RWPE2 (cell line): Measurements from ENCODE around the gene FGF18.

ENCODE experiments used
- ATAC-seq: fragments of 200-7000 bp; cut with Tn5 transposase; 3 replicates; pipeline ENCODE4 v1.9.1; 2021; ENCODE audit warnings: low read depth
- DNase-seq: peaks from one replicate; pipeline ENCODE4 v3.0.0-alpha.2; 2020; ENCODE audit warnings: low spot score
- H3K27ac ChIP-seq: fragments of 450-650 bp; 2 replicates; pipeline ENCODE4 v1.5.1; 2017; ENCODE audit warnings: mild to moderate bottlenecking; ENCODE audit not compliant: poor library complexity, severe bottlenecking
- H3K27me3 ChIP-seq: fragments of 250-450 bp; sonication (Bioruptor Pico); 2 replicates; pipeline ENCODE4 v1.5.1; 2021; ENCODE audit warnings: mild to moderate bottlenecking, moderate library complexity; ENCODE audit not compliant: insufficient read depth, poor library complexity, severe bottlenecking
- H3K36me3 ChIP-seq: fragments of 250-450 bp; sonication (Bioruptor Pico); 2 replicates; pipeline ENCODE4 v1.5.1; 2020; ENCODE audit warnings: low read depth, mild to moderate bottlenecking, moderate library complexity
- H3K4me1 ChIP-seq: fragments of 250-450 bp; sonication (Bioruptor Pico); 2 replicates; pipeline ENCODE4 v1.5.1; 2021; ENCODE audit warnings: mild to moderate bottlenecking, moderate library complexity; ENCODE audit not compliant: insufficient read depth, poor library complexity, severe bottlenecking
- H3K4me3 ChIP-seq: fragments of 250-450 bp; sonication (Bioruptor Pico); 2 replicates; pipeline ENCODE4 v1.5.1; 2021; ENCODE audit warnings: mild to moderate bottlenecking, moderate library complexity; ENCODE audit not compliant: severe bottlenecking
- H3K9me3 ChIP-seq: fragments of 250-450 bp; sonication (Bioruptor Pico); 2 replicates; pipeline ENCODE4 v1.5.1; 2021; ENCODE audit warnings: mild to moderate bottlenecking, moderate library complexity; ENCODE audit not compliant: severe bottlenecking
- CTCF ChIP-seq: fragments of 450-650 bp; IDR thresholded peaks from one replicate; pipeline ENCODE4 v1.5.1; 2017; ENCODE audit warnings: mild to moderate bottlenecking, moderate library complexity; ENCODE audit not compliant: poor library complexity, severe bottlenecking

The FGF18 gene

DNA sequence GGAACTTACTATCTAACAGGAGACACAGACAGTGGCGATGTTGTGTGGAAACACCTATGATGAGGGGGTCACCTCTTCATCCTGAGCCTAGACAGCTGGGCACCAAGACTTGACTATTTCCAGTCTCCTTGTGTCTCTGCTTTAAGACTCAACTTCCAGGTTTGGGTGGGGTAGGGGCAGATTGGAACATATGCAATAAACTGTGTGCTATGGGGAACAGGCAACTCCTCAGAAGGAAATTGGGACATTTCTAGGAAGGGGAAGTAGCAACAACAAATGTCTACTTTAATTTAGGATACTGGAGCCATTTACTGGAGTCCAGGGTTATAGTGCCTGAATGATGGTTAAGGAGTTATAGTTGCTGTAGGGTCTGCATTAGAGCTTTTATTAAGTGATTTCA lies 57.3 kb downstream of the FGF18 start:
- DNase-seq (no peak), ATAC-seq (no peak)
- Histone ChIP-seq H3K9me3 (no peaks in the 10 kb centered on the region), H3K27ac (no peak overlapping the region), H3K4me1 (no peaks in the 10 kb centered on the region), H3K4me3 (no peak overlapping the region), H3K36me3 (no peaks in the 10 kb centered on the region), H3K27me3 (no peaks in the 10 kb centered on the region)
- TF ChIP-seq CTCF, result no peak

- TF ChIP-seq CTCF, result no peak
- H3K27me3 ChIP-seq, result no peaks in the 10 kb centered on the region
- no peaks in the 10 kb centered on the region for H3K4me1 ChIP-seq
- no peak for ATAC-seq
- no peak overlapping the region for H3K27ac ChIP-seq
- no peaks in the 10 kb centered on the region for H3K36me3 ChIP-seq
- H3K9me3 ChIP-seq, result no peaks in the 10 kb centered on the region
- no peak overlapping the region for H3K4me3 ChIP-seq
- DNase-seq, result no peak
Observed at GRCh38 chr5:171477101-171477500, 57.7 kb downstream of the FGF18 start.

DNA sequence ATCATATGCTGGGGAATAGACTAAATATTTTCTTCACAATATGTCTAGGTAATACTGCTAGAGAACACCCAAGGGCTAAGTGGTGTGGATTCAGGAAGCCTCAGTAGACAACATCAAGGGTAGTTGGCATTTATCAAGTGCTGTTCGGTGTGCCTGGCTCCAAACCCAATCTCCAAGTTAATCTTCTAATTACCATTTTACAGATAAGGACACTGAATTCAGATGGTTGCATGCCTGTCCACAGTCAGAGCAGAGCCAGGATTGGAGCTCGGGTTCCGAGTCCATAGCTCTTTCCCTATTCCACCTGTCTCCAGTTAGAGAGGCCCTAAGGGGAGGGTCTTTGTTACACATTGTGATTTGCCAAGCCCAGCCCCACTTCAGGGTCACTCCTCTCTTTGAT lies 58.2 kb downstream of the FGF18 start:
- Histone ChIP-seq H3K4me3 (no peak overlapping the region), H3K27ac (no peak overlapping the region), H3K27me3 (no peaks in the 10 kb centered on the region), H3K36me3 (no peaks in the 10 kb centered on the region), H3K4me1 (no peaks in the 10 kb centered on the region), H3K9me3 (no peaks in the 10 kb centered on the region)
- ATAC-seq (no peak), DNase-seq (no peak)
- TF ChIP-seq CTCF, result no peak

- H3K4me3 ChIP-seq, result no peak overlapping the region
- TF ChIP-seq CTCF, result no peak
- H3K27ac ChIP-seq, result no peak overlapping the region
- H3K27me3 ChIP-seq, result no peaks in the 10 kb centered on the region
- no peak for ATAC-seq
- H3K36me3 ChIP-seq, result no peaks in the 10 kb centered on the region
- H3K9me3 ChIP-seq, result no peaks in the 10 kb centered on the region
- no peaks in the 10 kb centered on the region for H3K4me1 ChIP-seq
- no peak for DNase-seq
Observed at GRCh38 chr5:171478946-171479775, 59.7 kb downstream of the FGF18 start.

DNA sequence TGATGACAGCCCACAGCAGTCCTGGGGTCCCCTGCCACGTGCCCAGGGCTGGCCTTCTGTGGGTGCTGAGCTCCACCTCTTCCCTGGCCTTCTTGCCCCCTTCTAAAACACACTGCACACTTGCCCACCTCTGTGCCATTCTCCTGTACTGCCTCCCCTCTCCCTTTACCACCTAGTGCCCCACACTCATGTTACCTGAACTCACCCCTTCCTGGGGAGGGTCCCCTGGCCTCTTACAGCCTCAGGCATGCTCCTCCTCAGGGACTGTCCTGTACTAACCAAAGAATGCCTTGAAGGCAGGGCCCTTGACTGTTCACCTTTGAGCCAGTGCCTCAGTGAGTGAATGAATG lies 60.3 kb downstream of the FGF18 start:
- DNase-seq (no peak), ATAC-seq (no peak)
- no peaks in the 10 kb centered on the region for H3K4me1 ChIP-seq
- no peak overlapping the region for H3K27ac ChIP-seq
- H3K4me3 ChIP-seq, result no peak overlapping the region
- TF ChIP-seq CTCF, result no peak
- H3K27me3 ChIP-seq, result no peaks in the 10 kb centered on the region
- H3K9me3 ChIP-seq, result no peaks in the 10 kb centered on the region
- H3K36me3 ChIP-seq, result no peaks in the 10 kb centered on the region
